ENCODE measurements around the gene TMED1. TPM values are rescaled to one million over a fixed set of nuclear protein-coding genes. Genes with fewer than 3 reads are reported as not detected.
A peak's percentile ranks its signal among the peaks of the same experiment; 100 is the strongest.

TMED1 gene
- total and polyA plus RNA-seq, 9 of the 15 experiments (the other 6 are each of a cell fraction or from before 2014, with no cell fraction given): 0.86 to 30.2 (median 23.5) TPM

DNA sequence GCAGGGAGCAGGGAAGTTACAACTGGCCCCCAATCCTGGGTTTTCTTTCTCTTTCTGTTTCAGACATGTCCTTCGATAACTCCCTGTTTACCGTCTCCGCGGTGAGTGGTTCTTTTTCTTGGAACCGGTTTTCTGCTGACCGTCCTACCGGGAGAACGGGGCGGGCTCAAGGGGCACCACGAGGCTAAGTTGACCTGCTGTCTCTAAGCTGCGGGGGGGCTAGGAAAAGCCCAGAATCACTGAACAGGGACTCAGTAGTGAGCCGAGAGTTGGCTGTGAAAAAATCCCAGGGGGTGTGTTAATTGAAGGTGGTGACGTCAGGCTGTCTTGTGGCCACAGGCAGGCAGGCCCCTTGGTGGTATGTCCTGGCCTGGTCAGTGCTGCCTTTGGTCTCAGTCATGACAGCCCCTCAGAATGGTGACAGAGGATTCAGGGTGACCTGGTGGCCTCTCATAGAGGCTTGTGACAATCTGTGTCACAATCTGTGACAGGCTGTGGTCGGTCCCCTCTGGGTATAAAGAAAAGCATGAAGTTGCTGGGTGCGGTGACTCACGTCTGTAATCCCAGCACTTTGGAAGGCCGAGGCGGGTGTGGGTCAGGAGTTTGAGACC is 27.2 kb upstream of the TMED1 start (continued):
- TF ChIP-seq ZNF512 (tag; IDR thresholded peaks at IDR 0.05) (no peak), KLF1 (tag; IDR thresholded peaks at IDR 0.05) (no peak), TARDBP (IDR thresholded peaks at IDR 0.05) (no peak), TRIM24 (IDR thresholded peaks at IDR 0.05) (no peak), ZNF311 (CRISPR knock-in tag; IDR thresholded peaks at IDR 0.05) (no peak), TCF7L2 (IDR thresholded peaks at IDR 0.05; ENCODE audit: low read depth, low read length) (no peak), CGGBP1 (CRISPR knock-in tag; IDR thresholded peaks at IDR 0.05) (no peak), ZNF766 (CRISPR knock-in tag; conservative IDR thresholded peaks at IDR 0.05) (0 out of 2 replicates have a peak, but pooled peaks have one; percentile 60), NELFE (IDR thresholded peaks at IDR 0.05; ENCODE audit: insufficient read depth, insufficient read length) (no peak), JUN (IDR thresholded peaks at IDR 0.05; ENCODE audit: borderline replicate concordance, low read depth, low read length) (peak; percentile 58), JUN (CRISPR knock-in tag; IDR thresholded peaks at IDR 0.05; ENCODE audit: borderline replicate concordance) (no peak), HBP1 (CRISPR knock-in tag; IDR thresholded peaks at IDR 0.05) (no peak), MNT (conservative IDR thresholded peaks at IDR 0.05) (peak in 1 of 2 experiments; percentile 81; a peak in 3 of 4 replicates), LARP7 (IDR thresholded peaks at IDR 0.05) (no peak), FOSL1 (tag; conservative IDR thresholded peaks at IDR 0.05) (peak; percentile 83), MTA3 (IDR thresholded peaks at IDR 0.05; ENCODE audit: borderline replicate concordance) (no peak; the same call in 1 of the 2 replicates)
- TF ChIP-seq, protein P1, sequence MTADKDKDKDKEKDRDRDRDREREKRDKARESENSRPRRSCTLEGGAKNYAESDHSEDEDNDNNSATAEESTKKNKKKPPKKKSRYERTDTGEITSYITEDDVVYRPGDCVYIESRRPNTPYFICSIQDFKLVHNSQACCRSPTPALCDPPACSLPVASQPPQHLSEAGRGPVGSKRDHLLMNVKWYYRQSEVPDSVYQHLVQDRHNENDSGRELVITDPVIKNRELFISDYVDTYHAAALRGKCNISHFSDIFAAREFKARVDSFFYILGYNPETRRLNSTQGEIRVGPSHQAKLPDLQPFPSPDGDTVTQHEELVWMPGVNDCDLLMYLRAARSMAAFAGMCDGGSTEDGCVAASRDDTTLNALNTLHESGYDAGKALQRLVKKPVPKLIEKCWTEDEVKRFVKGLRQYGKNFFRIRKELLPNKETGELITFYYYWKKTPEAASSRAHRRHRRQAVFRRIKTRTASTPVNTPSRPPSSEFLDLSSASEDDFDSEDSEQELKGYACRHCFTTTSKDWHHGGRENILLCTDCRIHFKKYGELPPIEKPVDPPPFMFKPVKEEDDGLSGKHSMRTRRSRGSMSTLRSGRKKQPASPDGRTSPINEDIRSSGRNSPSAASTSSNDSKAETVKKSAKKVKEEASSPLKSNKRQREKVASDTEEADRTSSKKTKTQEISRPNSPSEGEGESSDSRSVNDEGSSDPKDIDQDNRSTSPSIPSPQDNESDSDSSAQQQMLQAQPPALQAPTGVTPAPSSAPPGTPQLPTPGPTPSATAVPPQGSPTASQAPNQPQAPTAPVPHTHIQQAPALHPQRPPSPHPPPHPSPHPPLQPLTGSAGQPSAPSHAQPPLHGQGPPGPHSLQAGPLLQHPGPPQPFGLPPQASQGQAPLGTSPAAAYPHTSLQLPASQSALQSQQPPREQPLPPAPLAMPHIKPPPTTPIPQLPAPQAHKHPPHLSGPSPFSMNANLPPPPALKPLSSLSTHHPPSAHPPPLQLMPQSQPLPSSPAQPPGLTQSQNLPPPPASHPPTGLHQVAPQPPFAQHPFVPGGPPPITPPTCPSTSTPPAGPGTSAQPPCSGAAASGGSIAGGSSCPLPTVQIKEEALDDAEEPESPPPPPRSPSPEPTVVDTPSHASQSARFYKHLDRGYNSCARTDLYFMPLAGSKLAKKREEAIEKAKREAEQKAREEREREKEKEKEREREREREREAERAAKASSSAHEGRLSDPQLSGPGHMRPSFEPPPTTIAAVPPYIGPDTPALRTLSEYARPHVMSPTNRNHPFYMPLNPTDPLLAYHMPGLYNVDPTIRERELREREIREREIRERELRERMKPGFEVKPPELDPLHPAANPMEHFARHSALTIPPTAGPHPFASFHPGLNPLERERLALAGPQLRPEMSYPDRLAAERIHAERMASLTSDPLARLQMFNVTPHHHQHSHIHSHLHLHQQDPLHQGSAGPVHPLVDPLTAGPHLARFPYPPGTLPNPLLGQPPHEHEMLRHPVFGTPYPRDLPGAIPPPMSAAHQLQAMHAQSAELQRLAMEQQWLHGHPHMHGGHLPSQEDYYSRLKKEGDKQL (CRISPR knock-in tag; IDR thresholded peaks at IDR 0.05; ENCODE audit: borderline replicate concordance): no peak

Measured in K562 (cell line).